ENCODE measurements around the gene ACTL7A.
"Not testable (repeated sequence)": the region's sequence is repeated elsewhere in the genome, so short reads cannot be mapped to it uniquely, and the experiment has no call there.

The ACTL7A gene

GRCh38 chr9:108885643-108886348 lies 23.7 kb downstream of the ACTL7A start:
- Histone ChIP-seq H3K9ac (no peak overlapping the region), H3K27me3 (ENCODE audit: control insufficient read depth, insufficient read depth, low read length) (no peaks in the 10 kb centered on the region), H3K4me1 (no peaks in the 10 kb centered on the region), H3K79me2 (no peaks in the 10 kb centered on the region), H3K9me3 (ENCODE audit: control insufficient read depth, low read length) (no peaks in the 10 kb centered on the region), H3K4me2 (ENCODE audit: low read length) (no peak overlapping the region), H3K4me3 (ENCODE audit: low read depth, low read length) (no peak overlapping the region), H3K36me3 (ENCODE audit: control insufficient read depth, insufficient read depth, low read length) (no peaks in the 10 kb centered on the region), H2AFZ (no peak overlapping the region), H3K27ac (no peak overlapping the region)
- no peak for TF ChIP-seq CTCF (IDR thresholded peaks at IDR 0.05)

GRCh38 chr9:108886594-108887271 lies 24.7 kb downstream of the ACTL7A start:
- not testable (repeated sequence) for H3K4me3 ChIP-seq (ENCODE audit: low read depth, low read length); H3K4me2 ChIP-seq (ENCODE audit: low read length); H3K9ac ChIP-seq; H3K36me3 ChIP-seq (ENCODE audit: control insufficient read depth, insufficient read depth, low read length); H2AFZ ChIP-seq; H3K27me3 ChIP-seq (ENCODE audit: control insufficient read depth, insufficient read depth, low read length); H3K79me2 ChIP-seq; H3K4me1 ChIP-seq; H3K27ac ChIP-seq; H3K9me3 ChIP-seq (ENCODE audit: control insufficient read depth, low read length)

GRCh38 chr9:108889649-108890067 lies 27.6 kb downstream of the ACTL7A start:
- no peak for TF ChIP-seq CTCF (IDR thresholded peaks at IDR 0.05)
- no peak overlapping the region for H2AFZ ChIP-seq

GRCh38 chr9:108894225-108894997 lies 32.3 kb downstream of the ACTL7A start:
- no peaks in the 10 kb centered on the region for H3K79me2 ChIP-seq
- TF ChIP-seq CTCF (IDR thresholded peaks at IDR 0.05): no peak
- H3K27me3 ChIP-seq (ENCODE audit: control insufficient read depth, insufficient read depth, low read length): no peaks in the 10 kb centered on the region
- no peak overlapping the region for H3K27ac ChIP-seq
- H2AFZ ChIP-seq: no peak overlapping the region
- no peak overlapping the region for H3K4me3 ChIP-seq (ENCODE audit: low read depth, low read length)
- no peak overlapping the region for H3K9ac ChIP-seq
- H3K36me3 ChIP-seq (ENCODE audit: control insufficient read depth, insufficient read depth, low read length): no peaks in the 10 kb centered on the region
- no peak overlapping the region for H3K4me2 ChIP-seq (ENCODE audit: low read length)
- no peaks in the 10 kb centered on the region for H3K4me1 ChIP-seq
- H3K9me3 ChIP-seq (ENCODE audit: control insufficient read depth, low read length): no peaks in the 10 kb centered on the region

More at GRCh38 chr9:108889649-108890067, 27.6 kb downstream of the ACTL7A start:
- Histone ChIP-seq H3K79me2 (no peaks in the 10 kb centered on the region), H3K4me2 (ENCODE audit: low read length) (no peak overlapping the region), H3K4me1 (no peaks in the 10 kb centered on the region), H3K9me3 (ENCODE audit: control insufficient read depth, low read length) (no peaks in the 10 kb centered on the region), H3K27me3 (ENCODE audit: control insufficient read depth, insufficient read depth, low read length) (no peaks in the 10 kb centered on the region), H3K36me3 (ENCODE audit: control insufficient read depth, insufficient read depth, low read length) (no peaks in the 10 kb centered on the region), H3K27ac (no peak overlapping the region), H3K4me3 (ENCODE audit: low read depth, low read length) (no peak overlapping the region), H3K9ac (no peak overlapping the region)

Measured in parathyroid adenoma (tissue), 2 donors.